ENCODE results near the gene TJP3. TPM values are rescaled to one million over a fixed set of nuclear protein-coding genes. Genes with fewer than 3 reads are reported as not detected.

The TJP3 gene
- total and polyA plus RNA-seq, 3 experiments from 2014 or later, result 1.5 to 16.2 (median 1.7) TPM

- DNase-seq, result no peak
- no peaks in the 10 kb centered on the region for H3K9me3 ChIP-seq (ENCODE audit: low read length)
- H3K36me3 Mint-ChIP-seq, result peaks cover 0 to 6% (median 2%) of the 10 kb centered on the region in 3 donors
- no peaks in the 10 kb centered on the region for H3K27me3 ChIP-seq (ENCODE audit: insufficient read depth, low read length, poor library complexity, severe bottlenecking)
- H3K4me3 ChIP-seq (ENCODE audit: low read length), result no peak overlapping the region
- peaks cover 22% of the 10 kb centered on the region for H3K4me1 ChIP-seq (ENCODE audit: insufficient read depth, low read length)
- H3K4me3 Mint-ChIP-seq, result peak overlapping the region in 3 of 7 donors; percentile 18 to 73 (median 32)
- peak overlapping the region in 4 of 8 donors; percentile 15 to 69 (median 61) for H3K27ac Mint-ChIP-seq
- POLR2A ChIA-PET, result interaction anchor here (0.6 to 0.7 kb wide), 4 partner anchors 25 to 1457 kb away, joined by 3 to 5 read pairs (median 3); no protein-coding TSS in a partner anchor
- H3K36me3 ChIP-seq (ENCODE audit: insufficient read depth, low read length), result no peaks in the 10 kb centered on the region
- CTCF ChIA-PET, result interaction anchor here (1.0 to 3.2 kb wide), 4 partner anchors 9 to 25 kb away, joined by 3 to 15 read pairs (median 9); no protein-coding TSS in a partner anchor
- H3K27ac ChIP-seq (ENCODE audit: low read depth, low read length), result no peak overlapping the region
- no peaks in the 10 kb centered on the region for H3K9me3 Mint-ChIP-seq
- peaks cover 29 to 45% (median 32%) of the 10 kb centered on the region in 3 donors for H3K4me1 Mint-ChIP-seq
- H3K27me3 Mint-ChIP-seq, result no peaks in the 10 kb centered on the region
These were observed 17.4 kb upstream of the TJP3 start for GRCh38 chr19:3690551-3691371.

- Mint-ChIP-seq H3K27me3 (no peaks in the 10 kb centered on the region), H3K4me3 (peak overlapping the region in 1 of 7 donors; percentile 73), H3K4me1 (peaks cover 31 to 50% (median 32%) of the 10 kb centered on the region in 3 donors), H3K27ac (peak overlapping the region in 3 of 8 donors; percentile 73 to 88 (median 87)), H3K36me3 (peaks cover 0 to 10% (median 2%) of the 10 kb centered on the region in 3 donors), H3K9me3 (no peaks in the 10 kb centered on the region)
- Histone ChIP-seq H3K36me3 (ENCODE audit: insufficient read depth, low read length) (no peaks in the 10 kb centered on the region), H3K4me1 (ENCODE audit: insufficient read depth, low read length) (peaks cover 22% of the 10 kb centered on the region), H3K27me3 (ENCODE audit: insufficient read depth, low read length, poor library complexity, severe bottlenecking) (no peaks in the 10 kb centered on the region), H3K9me3 (ENCODE audit: low read length) (no peaks in the 10 kb centered on the region), H3K4me3 (ENCODE audit: low read length) (no peak overlapping the region), H3K27ac (ENCODE audit: low read depth, low read length) (no peak overlapping the region)
- POLR2A ChIA-PET, result no interaction called here
- CTCF ChIA-PET, result interaction anchor here (1.6 to 3.2 kb wide), 3 partner anchors 12 to 30 kb away, joined by 5 to 15 read pairs (median 14); no protein-coding TSS in a partner anchor
- DNase-seq, result peak in 1 of 5 donors; percentile 49
These were observed 16.8 kb upstream of the TJP3 start for GRCh38 chr19:3691372-3691716.

- CTCF ChIA-PET, result interaction anchor here (1.2 to 3.2 kb wide), 6 partner anchors 12 to 138 kb away, joined by 3 to 15 read pairs (median 6); no protein-coding TSS in a partner anchor
- Mint-ChIP-seq H3K27me3 (no peaks in the 10 kb centered on the region), H3K9me3 (no peaks in the 10 kb centered on the region), H3K4me1 (peaks cover 30 to 50% (median 31%) of the 10 kb centered on the region in 3 donors), H3K27ac (peak overlapping the region in 3 of 8 donors; percentile 73 to 88 (median 87)), H3K36me3 (peaks cover 0 to 10% (median 2%) of the 10 kb centered on the region in 3 donors), H3K4me3 (peak overlapping the region in 1 of 7 donors; percentile 73)
- no peaks in the 10 kb centered on the region for H3K27me3 ChIP-seq (ENCODE audit: insufficient read depth, low read length, poor library complexity, severe bottlenecking)
- no peak for DNase-seq
- H3K9me3 ChIP-seq (ENCODE audit: low read length), result no peaks in the 10 kb centered on the region
- POLR2A ChIA-PET, result interaction anchor here (0.7 kb wide), 1 partner anchor 20 kb away, joined by 3 read pairs; no protein-coding TSS in a partner anchor
- H3K36me3 ChIP-seq (ENCODE audit: insufficient read depth, low read length), result no peaks in the 10 kb centered on the region
- no peak overlapping the region for H3K4me3 ChIP-seq (ENCODE audit: low read length)
- H3K27ac ChIP-seq (ENCODE audit: low read depth, low read length), result no peak overlapping the region
- H3K4me1 ChIP-seq (ENCODE audit: insufficient read depth, low read length), result peaks cover 22% of the 10 kb centered on the region
These were observed 16.5 kb upstream of the TJP3 start for GRCh38 chr19:3691726-3692125.

GRCh38 chr19:3692141-3693024 lies 15.8 kb upstream of the TJP3 start:
- Mint-ChIP-seq H3K9me3 (no peaks in the 10 kb centered on the region), H3K36me3 (peaks cover 0 to 10% (median 2%) of the 10 kb centered on the region in 3 donors), H3K27ac (peak overlapping the region in 2 of 8 donors; percentile 84 to 89), H3K4me1 (peaks cover 23 to 50% (median 27%) of the 10 kb centered on the region in 3 donors), H3K27me3 (no peaks in the 10 kb centered on the region), H3K4me3 (peak overlapping the region in 2 of 7 donors; percentile 54 to 71)
- DNase-seq, result peak; percentile 29 to 73 (median 42)
- H3K4me3 ChIP-seq (ENCODE audit: low read length), result no peak overlapping the region
- H3K9me3 ChIP-seq (ENCODE audit: low read length), result no peaks in the 10 kb centered on the region
- peaks cover 16% of the 10 kb centered on the region for H3K4me1 ChIP-seq (ENCODE audit: insufficient read depth, low read length)
- H3K27me3 ChIP-seq (ENCODE audit: insufficient read depth, low read length, poor library complexity, severe bottlenecking), result no peaks in the 10 kb centered on the region
- CTCF ChIA-PET, result interaction anchor here (1.0 to 3.2 kb wide), 7 partner anchors 11 to 137 kb away, joined by 3 to 15 read pairs (median 5); no protein-coding TSS in a partner anchor
- POLR2A ChIA-PET, result interaction anchor here (0.5 to 0.7 kb wide), 2 partner anchors 21 to 56 kb away, joined by 3 read pairs; no protein-coding TSS in a partner anchor
- no peak overlapping the region for H3K27ac ChIP-seq (ENCODE audit: low read depth, low read length)
- no peaks in the 10 kb centered on the region for H3K36me3 ChIP-seq (ENCODE audit: insufficient read depth, low read length)

- ChIA-PET POLR2A (interaction anchor here (0.5 kb wide), 1 partner anchor 55 kb away, joined by 3 read pairs; no protein-coding TSS in a partner anchor), CTCF (interaction anchor here (1.0 to 3.2 kb wide), 7 partner anchors 10 to 137 kb away, joined by 3 to 14 read pairs (median 5); no protein-coding TSS in a partner anchor)
- H3K4me3 Mint-ChIP-seq, result no peak overlapping the region
- Histone ChIP-seq H3K4me3 (ENCODE audit: low read length) (no peak overlapping the region), H3K27me3 (ENCODE audit: insufficient read depth, low read length, poor library complexity, severe bottlenecking) (no peaks in the 10 kb centered on the region), H3K9me3 (ENCODE audit: low read length) (no peaks in the 10 kb centered on the region), H3K36me3 (ENCODE audit: insufficient read depth, low read length) (no peaks in the 10 kb centered on the region), H3K27ac (ENCODE audit: low read depth, low read length) (no peak overlapping the region), H3K4me1 (ENCODE audit: insufficient read depth, low read length) (peaks cover 10% of the 10 kb centered on the region)
- no peaks in the 10 kb centered on the region for H3K9me3 Mint-ChIP-seq
- peak in 1 of 5 donors; percentile 43 for DNase-seq
- H3K36me3 Mint-ChIP-seq, result peaks cover 0 to 10% (median 2%) of the 10 kb centered on the region in 3 donors
- H3K27me3 Mint-ChIP-seq, result no peaks in the 10 kb centered on the region
- peaks cover 25 to 54% (median 29%) of the 10 kb centered on the region in 3 donors for H3K4me1 Mint-ChIP-seq
- peak overlapping the region in 1 of 8 donors; percentile 84 for H3K27ac Mint-ChIP-seq
These were observed 14.9 kb upstream of the TJP3 start for GRCh38 chr19:3693025-3693925.

GRCh38 chr19:3694361-3695123 lies 13.6 kb upstream of the TJP3 start:
- CTCF ChIA-PET, result no interaction called here
- Mint-ChIP-seq H3K27ac (no peak overlapping the region), H3K9me3 (no peaks in the 10 kb centered on the region), H3K4me1 (peaks cover 24 to 62% (median 34%) of the 10 kb centered on the region in 3 donors), H3K36me3 (peaks cover 0 to 12% (median 1%) of the 10 kb centered on the region in 3 donors), H3K4me3 (peak overlapping the region in 1 of 7 donors; percentile 26), H3K27me3 (no peaks in the 10 kb centered on the region)
- Histone ChIP-seq H3K9me3 (ENCODE audit: low read length) (no peaks in the 10 kb centered on the region), H3K27ac (ENCODE audit: low read depth, low read length) (no peak overlapping the region), H3K27me3 (ENCODE audit: insufficient read depth, low read length, poor library complexity, severe bottlenecking) (no peaks in the 10 kb centered on the region), H3K4me3 (ENCODE audit: low read length) (no peak overlapping the region), H3K4me1 (ENCODE audit: insufficient read depth, low read length) (peaks cover 13% of the 10 kb centered on the region), H3K36me3 (ENCODE audit: insufficient read depth, low read length) (no peaks in the 10 kb centered on the region)
- peak in 1 of 5 donors; percentile 42 for DNase-seq
- POLR2A ChIA-PET, result no interaction called here
